Measurements from ENCODE around the gene YIPF1. TPM values are rescaled to one million over a fixed set of nuclear protein-coding genes. Genes with fewer than 3 reads are reported as not detected.

YIPF1 gene
- total and polyA plus RNA-seq, 10 of the 15 experiments (the other 5 are each of a cell fraction or from before 2014, with no cell fraction given) = 13.0 to 36.0 (median 20.3) TPM

DNA sequence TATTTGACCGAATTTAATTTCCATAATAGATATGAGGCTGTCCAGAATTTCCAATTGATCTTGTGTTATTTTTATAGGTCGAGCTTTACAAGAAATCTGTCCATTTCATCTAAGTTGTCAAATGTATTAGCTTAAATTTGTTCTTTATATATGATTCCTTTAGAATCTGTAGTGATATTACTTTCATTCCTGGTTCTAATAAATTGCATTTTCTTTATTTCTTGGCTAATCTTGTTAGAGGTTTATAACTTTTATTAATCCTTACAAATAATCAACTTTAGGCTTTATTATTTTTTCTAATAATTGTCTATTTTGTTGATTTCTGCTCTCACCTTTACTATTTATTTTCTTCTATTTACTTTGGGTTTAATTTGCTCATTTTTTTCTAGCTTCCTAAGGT lies 41.9 kb upstream of the YIPF1 start:
- no TSS peak for BruUV-seq (replicated peaks)
- Histone ChIP-seq H3K27ac (ENCODE audit: control insufficient read depth, insufficient read depth) (no peak overlapping the region), H3K9me3 (replicated peaks; ENCODE audit: control insufficient read depth, insufficient read depth, low read length) (peaks cover 12% of the 10 kb centered on the region), H3K27me3 (replicated peaks in 1 of 2; ENCODE audit: control insufficient read depth in 2 of 2, insufficient read depth in 2 of 2, low read length in 1 of 2) (no peaks in the 10 kb centered on the region), H2AFZ (ENCODE audit: control insufficient read depth, low read depth, low read length) (no peak overlapping the region), H3K4me2 (ENCODE audit: control insufficient read depth, insufficient read depth) (no peak overlapping the region), H4K20me1 (ENCODE audit: control insufficient read depth, insufficient read depth) (no peaks in the 10 kb centered on the region), H3K9ac (ENCODE audit: control insufficient read depth, insufficient read depth, low read length) (no peak overlapping the region), H3K4me1 (ENCODE audit: control insufficient read depth, insufficient read depth, low read length) (no peaks in the 10 kb centered on the region), H3K4me3 (no peak overlapping the region), H3K36me3 (ENCODE audit: control insufficient read depth in 2 of 2, insufficient read depth in 2 of 2, low read length in 1 of 2) (peaks cover 0 to 11% of the 10 kb centered on the region in 2 experiments; a peak in 1 of 4 replicates), H3K79me2 (ENCODE audit: control insufficient read depth, insufficient read depth, low read length) (no peaks in the 10 kb centered on the region)
- RAD21 ChIA-PET (ENCODE audit: unreplicated experiment) = interaction anchor here (1.3 kb wide), 1 partner anchor 14 kb away, joined by 3 read pairs; the partner anchor contains the start of gene IFT25
- ATAC-seq (no peak), FAIRE-seq (no peak), DNase-seq (ENCODE audit: low read depth, low spot score) (no peak)
- SMC1A ChIA-PET (ENCODE audit: uncharacterized antibody, unreplicated experiment) = interaction anchor here (0.8 to 2.1 kb wide), 3 partner anchors 11 to 18 kb away, joined by 3 to 8 read pairs (median 3); partner anchors contain the start of genes IFT25 and LRRC42
- POLR2A ChIA-PET = interaction anchor here (0.6 kb wide), 1 partner anchor 28 kb away, joined by 4 read pairs; no protein-coding TSS in a partner anchor
- WGBS (ENCODE audit: insufficient coverage, insufficient replicate concordance, low lambda C conversion rate, missing lambda C conversion rate) = 73% methylated on average over 2 of the region's 2 CpGs
- in situ Hi-C loops (cut with MboI) = no loop called here
- CTCF ChIA-PET = interaction anchor here (0.9 to 1.9 kb wide), 5 partner anchors 11 to 71 kb away, joined by 3 to 10 read pairs (median 4); no protein-coding TSS in a partner anchor
- intact Hi-C loops (cut with micrococcal nuclease; ENCODE audit: unreplicated experiment) = no loop called here
- TF ChIP-seq NFYB (IDR thresholded peaks at IDR 0.05; ENCODE audit: insufficient read depth, low read depth, low read length) (no peak), MEF2B (IDR thresholded peaks at IDR 0.05; ENCODE audit: partially characterized antibody, poor library complexity, severe bottlenecking) (no peak), FOXK2 (IDR thresholded peaks at IDR 0.05) (no peak), SRF (IDR thresholded peaks at IDR 0.05; ENCODE audit: low read depth in 2 of 2, low read length in 2 of 2) (no peak), RB1 (IDR thresholded peaks at IDR 0.05; ENCODE audit: borderline replicate concordance) (no peak)
- TF ChIP-seq, protein P1, sequence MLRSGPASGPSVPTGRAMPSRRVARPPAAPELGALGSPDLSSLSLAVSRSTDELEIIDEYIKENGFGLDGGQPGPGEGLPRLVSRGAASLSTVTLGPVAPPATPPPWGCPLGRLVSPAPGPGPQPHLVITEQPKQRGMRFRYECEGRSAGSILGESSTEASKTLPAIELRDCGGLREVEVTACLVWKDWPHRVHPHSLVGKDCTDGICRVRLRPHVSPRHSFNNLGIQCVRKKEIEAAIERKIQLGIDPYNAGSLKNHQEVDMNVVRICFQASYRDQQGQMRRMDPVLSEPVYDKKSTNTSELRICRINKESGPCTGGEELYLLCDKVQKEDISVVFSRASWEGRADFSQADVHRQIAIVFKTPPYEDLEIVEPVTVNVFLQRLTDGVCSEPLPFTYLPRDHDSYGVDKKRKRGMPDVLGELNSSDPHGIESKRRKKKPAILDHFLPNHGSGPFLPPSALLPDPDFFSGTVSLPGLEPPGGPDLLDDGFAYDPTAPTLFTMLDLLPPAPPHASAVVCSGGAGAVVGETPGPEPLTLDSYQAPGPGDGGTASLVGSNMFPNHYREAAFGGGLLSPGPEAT (IDR thresholded peaks at IDR 0.05; ENCODE audit: low read depth) = no peak
- TF ChIP-seq, protein P2, sequence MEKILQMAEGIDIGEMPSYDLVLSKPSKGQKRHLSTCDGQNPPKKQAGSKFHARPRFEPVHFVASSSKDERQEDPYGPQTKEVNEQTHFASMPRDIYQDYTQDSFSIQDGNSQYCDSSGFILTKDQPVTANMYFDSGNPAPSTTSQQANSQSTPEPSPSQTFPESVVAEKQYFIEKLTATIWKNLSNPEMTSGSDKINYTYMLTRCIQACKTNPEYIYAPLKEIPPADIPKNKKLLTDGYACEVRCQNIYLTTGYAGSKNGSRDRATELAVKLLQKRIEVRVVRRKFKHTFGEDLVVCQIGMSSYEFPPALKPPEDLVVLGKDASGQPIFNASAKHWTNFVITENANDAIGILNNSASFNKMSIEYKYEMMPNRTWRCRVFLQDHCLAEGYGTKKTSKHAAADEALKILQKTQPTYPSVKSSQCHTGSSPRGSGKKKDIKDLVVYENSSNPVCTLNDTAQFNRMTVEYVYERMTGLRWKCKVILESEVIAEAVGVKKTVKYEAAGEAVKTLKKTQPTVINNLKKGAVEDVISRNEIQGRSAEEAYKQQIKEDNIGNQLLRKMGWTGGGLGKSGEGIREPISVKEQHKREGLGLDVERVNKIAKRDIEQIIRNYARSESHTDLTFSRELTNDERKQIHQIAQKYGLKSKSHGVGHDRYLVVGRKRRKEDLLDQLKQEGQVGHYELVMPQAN (conservative IDR thresholded peaks at IDR 0.05) = no peak
- TF ChIP-seq, protein P3, sequence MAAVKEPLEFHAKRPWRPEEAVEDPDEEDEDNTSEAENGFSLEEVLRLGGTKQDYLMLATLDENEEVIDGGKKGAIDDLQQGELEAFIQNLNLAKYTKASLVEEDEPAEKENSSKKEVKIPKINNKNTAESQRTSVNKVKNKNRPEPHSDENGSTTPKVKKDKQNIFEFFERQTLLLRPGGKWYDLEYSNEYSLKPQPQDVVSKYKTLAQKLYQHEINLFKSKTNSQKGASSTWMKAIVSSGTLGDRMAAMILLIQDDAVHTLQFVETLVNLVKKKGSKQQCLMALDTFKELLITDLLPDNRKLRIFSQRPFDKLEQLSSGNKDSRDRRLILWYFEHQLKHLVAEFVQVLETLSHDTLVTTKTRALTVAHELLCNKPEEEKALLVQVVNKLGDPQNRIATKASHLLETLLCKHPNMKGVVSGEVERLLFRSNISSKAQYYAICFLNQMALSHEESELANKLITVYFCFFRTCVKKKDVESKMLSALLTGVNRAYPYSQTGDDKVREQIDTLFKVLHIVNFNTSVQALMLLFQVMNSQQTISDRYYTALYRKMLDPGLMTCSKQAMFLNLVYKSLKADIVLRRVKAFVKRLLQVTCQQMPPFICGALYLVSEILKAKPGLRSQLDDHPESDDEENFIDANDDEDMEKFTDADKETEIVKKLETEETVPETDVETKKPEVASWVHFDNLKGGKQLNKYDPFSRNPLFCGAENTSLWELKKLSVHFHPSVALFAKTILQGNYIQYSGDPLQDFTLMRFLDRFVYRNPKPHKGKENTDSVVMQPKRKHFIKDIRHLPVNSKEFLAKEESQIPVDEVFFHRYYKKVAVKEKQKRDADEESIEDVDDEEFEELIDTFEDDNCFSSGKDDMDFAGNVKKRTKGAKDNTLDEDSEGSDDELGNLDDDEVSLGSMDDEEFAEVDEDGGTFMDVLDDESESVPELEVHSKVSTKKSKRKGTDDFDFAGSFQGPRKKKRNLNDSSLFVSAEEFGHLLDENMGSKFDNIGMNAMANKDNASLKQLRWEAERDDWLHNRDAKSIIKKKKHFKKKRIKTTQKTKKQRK (IDR thresholded peaks at IDR 0.05; ENCODE audit: low read depth, low read length) = no peak
- TF ChIP-seq, protein P4, sequence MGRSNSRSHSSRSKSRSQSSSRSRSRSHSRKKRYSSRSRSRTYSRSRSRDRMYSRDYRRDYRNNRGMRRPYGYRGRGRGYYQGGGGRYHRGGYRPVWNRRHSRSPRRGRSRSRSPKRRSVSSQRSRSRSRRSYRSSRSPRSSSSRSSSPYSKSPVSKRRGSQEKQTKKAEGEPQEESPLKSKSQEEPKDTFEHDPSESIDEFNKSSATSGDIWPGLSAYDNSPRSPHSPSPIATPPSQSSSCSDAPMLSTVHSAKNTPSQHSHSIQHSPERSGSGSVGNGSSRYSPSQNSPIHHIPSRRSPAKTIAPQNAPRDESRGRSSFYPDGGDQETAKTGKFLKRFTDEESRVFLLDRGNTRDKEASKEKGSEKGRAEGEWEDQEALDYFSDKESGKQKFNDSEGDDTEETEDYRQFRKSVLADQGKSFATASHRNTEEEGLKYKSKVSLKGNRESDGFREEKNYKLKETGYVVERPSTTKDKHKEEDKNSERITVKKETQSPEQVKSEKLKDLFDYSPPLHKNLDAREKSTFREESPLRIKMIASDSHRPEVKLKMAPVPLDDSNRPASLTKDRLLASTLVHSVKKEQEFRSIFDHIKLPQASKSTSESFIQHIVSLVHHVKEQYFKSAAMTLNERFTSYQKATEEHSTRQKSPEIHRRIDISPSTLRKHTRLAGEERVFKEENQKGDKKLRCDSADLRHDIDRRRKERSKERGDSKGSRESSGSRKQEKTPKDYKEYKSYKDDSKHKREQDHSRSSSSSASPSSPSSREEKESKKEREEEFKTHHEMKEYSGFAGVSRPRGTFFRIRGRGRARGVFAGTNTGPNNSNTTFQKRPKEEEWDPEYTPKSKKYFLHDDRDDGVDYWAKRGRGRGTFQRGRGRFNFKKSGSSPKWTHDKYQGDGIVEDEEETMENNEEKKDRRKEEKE (IDR thresholded peaks at IDR 0.05) = no peak
- TF ChIP-seq, protein P5, sequence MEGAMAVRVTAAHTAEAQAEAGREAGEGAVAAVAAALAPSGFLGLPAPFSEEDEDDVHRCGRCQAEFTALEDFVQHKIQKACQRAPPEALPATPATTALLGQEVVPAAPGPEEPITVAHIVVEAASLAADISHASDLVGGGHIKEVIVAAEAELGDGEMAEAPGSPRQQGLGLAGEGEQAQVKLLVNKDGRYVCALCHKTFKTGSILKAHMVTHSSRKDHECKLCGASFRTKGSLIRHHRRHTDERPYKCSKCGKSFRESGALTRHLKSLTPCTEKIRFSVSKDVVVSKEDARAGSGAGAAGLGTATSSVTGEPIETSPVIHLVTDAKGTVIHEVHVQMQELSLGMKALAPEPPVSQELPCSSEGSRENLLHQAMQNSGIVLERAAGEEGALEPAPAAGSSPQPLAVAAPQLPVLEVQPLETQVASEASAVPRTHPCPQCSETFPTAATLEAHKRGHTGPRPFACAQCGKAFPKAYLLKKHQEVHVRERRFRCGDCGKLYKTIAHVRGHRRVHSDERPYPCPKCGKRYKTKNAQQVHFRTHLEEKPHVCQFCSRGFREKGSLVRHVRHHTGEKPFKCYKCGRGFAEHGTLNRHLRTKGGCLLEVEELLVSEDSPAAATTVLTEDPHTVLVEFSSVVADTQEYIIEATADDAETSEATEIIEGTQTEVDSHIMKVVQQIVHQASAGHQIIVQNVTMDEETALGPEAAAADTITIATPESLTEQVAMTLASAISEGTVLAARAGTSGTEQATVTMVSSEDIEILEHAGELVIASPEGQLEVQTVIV (IDR thresholded peaks at IDR 0.05; ENCODE audit: borderline replicate concordance, partially characterized antibody) = no peak
